PFSK-1 (cell line): Measurements from ENCODE around the gene OR5K4.

ENCODE experiments used
- POLR2AphosphoS5 ChIP-seq: IDR thresholded peaks from 2 replicates; pipeline ENCODE4 v1.6.1; 2012; ENCODE audit warnings: low read depth, mild to moderate bottlenecking, control low read depth, low read length, moderate library complexity
- TAF1 ChIP-seq: IDR thresholded peaks from 2 replicates; pipeline ENCODE4 v1.6.1; 2012; ENCODE audit warnings: low read length, control low read depth, borderline replicate concordance; ENCODE audit not compliant: insufficient read depth

- TF ChIP-seq POLR2AphosphoS5: no peak
- no peak for TF ChIP-seq TAF1
These were observed 41.4 kb downstream of the OR5K4 start for GRCh38 chr3:98395101-98395500.
